GM19025 (cell line): ENCODE data around the gene MARCHF4.

ENCODE experiments used
- ATAC-seq: cut with Tn5 transposase; IDR thresholded peaks from one replicate; pipeline ENCODE4 v1.9.1; 2021; ENCODE audit warnings: mild to moderate bottlenecking, low read depth, moderate library complexity; ENCODE audit not compliant: unreplicated experiment

Gene MARCHF4

GRCh38 chr2:216352653-216353270 is 19.5 kb downstream of the MARCHF4 start:
- no peak for ATAC-seq

- ATAC-seq, result no peak
Observed at GRCh38 chr2:216351172-216351925, 20.9 kb downstream of the MARCHF4 start.

DNA sequence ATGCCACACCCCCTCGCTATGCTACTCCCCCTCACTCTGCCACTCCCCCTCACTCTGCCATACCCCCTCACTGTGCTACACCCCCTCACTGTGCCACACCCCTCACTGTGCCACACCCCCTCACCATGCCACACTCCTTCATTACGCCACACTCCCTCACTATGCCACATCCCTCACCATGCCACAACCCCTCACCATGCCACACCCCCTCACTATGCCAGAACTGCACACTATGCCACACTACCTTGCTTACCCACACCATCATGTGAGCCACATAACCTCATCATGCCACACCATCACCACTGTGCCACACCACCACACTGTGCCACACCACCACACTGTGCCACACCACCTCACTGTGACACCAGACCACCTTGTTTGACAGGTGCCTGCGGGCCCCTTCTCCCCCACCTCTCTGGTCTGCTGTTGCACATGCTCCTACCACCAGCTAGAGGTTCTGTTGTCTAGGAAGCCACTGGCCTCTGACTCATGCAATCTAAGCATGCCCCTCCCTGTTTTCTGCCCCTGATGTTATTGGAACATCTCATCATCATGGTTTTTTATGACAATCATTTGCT is 22.0 kb downstream of the MARCHF4 start:
- ATAC-seq, result no peak

DNA sequence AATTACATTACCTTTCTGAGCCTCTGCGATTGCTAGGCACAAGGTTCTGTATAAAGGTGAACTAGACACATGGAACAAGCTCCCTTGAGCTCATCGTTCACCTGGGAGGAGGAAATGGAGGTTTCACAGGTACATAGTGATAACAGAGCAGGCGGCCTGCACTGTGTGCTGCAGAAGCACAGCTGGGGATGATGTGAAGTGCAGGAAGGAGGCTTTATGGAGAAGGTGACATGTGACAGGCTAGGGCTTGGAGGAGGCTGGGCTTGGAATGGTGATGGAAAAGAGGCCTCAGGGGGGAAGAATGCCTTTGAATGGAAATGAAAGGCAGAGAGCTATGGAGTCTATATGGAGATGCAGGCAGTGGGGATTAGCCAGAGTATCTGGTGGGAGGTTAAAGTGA is 22.9 kb downstream of the MARCHF4 start:
- no peak for ATAC-seq

- ATAC-seq, result no peak
Observed at GRCh38 chr2:216348756-216349308, 23.5 kb downstream of the MARCHF4 start.

DNA sequence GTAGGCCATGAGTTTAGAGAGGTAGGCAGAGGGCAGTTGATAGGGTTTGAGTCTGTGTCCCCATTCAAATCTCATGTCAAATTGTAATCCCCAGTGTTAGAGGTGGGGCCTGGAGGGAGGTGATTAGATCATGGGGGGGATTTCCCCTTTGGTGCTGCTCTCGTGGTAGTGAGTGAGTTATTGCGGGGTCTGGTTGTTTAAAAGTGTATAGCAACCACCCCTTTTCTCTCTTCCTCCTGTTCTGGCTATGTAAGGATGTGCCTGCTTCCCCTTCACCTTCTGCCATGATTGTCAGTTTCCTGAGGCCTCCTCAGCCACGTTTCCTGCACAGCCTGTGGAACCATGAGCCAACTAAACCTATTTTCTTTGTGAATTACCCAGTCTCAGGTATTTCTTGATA is 25.5 kb downstream of the MARCHF4 start:
- ATAC-seq, result no peak

DNA sequence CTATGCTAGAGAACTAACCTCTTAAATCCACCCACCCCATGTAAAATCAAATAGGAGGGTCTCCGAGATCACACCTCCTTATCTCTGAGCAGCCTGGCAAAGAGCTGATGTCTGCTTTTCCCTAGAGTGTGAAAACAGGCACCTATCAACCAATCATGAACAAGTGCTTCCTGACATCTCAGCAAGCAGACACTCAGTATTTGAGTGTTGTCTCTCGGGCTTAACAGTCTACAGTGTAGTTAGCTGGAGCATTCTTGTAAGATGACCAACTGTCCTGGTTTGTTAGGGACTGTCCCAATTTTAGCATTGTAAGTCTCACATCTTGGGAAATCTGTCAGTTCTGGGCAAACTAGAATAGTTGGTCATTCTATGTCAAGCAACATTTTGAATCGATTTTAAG is 26.4 kb downstream of the MARCHF4 start:
- no peak for ATAC-seq

DNA sequence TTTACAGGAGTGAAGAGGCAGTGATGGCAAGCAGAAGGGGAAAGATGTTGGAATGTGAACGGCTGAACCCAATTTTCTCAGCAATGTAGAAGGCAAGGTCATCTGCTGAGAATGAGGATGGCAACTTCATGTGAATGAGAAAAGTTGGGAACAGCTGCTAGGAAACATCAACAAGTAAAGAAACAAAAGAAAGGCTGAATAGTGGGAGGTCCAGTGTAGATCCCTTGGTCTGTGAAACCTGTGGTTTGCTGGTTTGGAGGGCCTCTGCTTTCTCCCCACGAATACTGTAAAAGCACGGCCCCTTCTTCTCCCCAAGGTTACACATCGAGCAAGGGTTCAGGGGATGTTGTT is 27.4 kb downstream of the MARCHF4 start:
- ATAC-seq, result no peak

DNA sequence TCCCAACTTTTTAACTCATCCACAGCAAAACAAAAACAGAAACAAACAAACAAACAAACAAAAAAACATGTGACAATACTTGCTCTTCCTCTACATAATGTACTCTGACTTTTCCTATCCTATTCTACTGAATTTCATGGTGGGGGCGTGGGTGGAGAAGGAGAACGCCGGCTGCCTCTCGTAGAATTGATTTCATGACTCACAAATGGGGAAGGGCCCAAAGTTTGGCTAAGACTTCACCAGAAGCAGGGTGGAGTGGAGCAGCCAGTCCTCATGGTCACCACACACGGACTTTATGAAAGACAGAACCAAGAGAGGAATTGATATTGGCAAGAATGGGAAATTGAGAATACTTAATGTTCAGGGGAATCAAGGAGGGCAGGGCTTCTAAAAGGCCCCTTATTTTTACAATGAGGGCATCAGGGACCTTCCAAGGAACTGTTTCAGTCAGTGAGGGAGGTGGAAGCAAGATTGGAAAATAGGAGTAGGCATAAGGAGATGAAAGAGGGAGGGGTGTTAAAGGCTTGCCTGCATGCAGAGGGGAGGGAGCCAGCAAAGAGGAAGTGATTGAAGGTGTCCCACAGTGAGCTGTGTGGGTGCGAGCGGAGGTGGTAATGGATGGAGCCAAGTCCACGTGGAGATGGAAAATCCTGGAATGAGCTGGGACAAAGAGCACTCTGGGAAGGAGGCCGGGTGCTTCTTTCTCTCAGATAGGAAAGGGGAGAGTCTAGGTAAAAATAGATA is 27.9 kb downstream of the MARCHF4 start:
- ATAC-seq, result no peak

DNA sequence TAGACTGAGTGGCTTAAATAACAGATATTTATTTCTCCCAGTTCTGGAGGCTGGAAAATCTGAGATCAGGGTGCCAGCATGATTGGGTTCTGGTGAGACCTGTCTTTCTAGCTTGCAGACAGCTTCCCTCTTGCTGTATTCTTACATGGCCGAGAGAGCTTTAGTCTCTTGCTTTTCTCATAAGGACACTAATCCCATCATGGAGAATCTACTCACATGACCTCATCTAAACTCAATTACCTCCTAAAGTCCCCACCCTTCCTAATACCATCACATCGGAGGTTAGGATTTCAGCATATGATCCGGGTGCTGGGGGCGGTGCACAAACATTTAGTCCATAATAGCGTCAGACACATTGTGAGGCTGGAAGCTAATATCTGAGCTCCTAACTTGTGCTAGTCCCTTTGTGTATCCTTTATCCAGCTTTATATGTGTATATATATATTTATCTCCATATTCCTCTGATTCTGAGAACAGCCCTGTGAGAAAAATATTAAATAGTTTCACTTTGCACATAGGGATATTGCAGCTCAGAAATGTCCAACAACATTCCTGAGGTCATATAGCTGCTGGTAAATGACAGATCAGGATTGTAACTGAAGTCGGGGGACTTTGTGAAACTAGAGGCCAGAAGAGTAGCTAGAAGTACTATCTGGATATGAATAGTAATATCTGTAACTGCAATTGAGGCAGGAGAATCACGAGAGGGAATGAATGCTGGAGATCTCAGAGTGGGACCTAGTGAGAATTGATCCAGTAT is 28.9 kb downstream of the MARCHF4 start:
- ATAC-seq, result no peak

DNA sequence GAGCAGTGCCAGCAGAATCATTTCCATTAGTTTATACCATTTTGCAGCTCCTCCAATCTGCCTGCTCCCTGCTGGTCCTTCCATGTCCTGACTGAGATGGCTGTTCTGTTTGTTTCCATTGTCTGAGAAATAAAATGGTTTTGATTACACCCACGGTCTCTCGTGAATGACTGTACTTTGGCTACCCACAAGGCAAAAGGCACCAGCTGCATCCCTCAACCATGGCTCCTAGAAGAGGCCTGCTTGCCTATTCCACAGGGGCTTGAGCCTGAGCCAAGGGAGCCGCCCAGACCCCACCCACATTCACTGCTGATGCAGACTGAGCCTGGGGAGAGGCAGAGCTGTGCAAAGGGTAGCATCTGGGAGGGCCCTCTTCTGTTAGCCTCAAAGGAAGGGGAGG is 31.2 kb downstream of the MARCHF4 start:
- ATAC-seq, result no peak

DNA sequence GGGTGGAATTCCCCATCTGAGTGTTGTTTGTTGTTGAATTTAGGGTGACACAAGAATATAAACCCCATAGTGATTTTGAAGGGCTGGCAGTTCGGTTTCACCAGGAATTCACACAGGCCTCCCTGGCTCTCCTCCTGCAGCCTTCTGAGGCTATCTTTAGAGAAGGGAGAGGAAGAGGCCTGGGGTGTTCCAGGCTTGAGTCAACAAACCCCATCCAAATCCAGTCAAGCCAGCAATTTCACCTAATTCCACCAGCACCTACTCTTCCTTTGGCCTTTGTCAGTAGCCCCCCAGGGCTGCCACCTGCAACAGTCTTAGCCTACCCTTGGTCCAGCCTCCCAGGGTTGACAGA is 32.0 kb downstream of the MARCHF4 start:
- ATAC-seq, result no peak

- ATAC-seq, result no peak
Observed at GRCh38 chr2:216339456-216340279, 32.6 kb downstream of the MARCHF4 start.

- no peak for ATAC-seq
Observed at GRCh38 chr2:216335252-216335651, 37.0 kb downstream of the MARCHF4 start.

GRCh38 chr2:216328347-216328746 is 43.9 kb downstream of the MARCHF4 start:
- no peak for ATAC-seq

GRCh38 chr2:216327447-216327935 is 44.8 kb downstream of the MARCHF4 start:
- no peak for ATAC-seq
